Testis (tissue), 2 donors: ENCODE measurements around the gene EXOSC3.

Experiments
- CTCF ChIP-seq, 3 experiments: fragments of 450-650 bp in 2 of 3; fragments of 200-600 bp in 1 of 3; sonication (generic) in 1 of 3; IDR thresholded peaks; one replicate each; pipeline ENCODE4 v1.5.1; 2016 to 2019; ENCODE audit warnings: antibody characterized with exemption in 3 of 3, mild to moderate bottlenecking in 2 of 3, moderate library complexity in 1 of 3
- POLR2A ChIP-seq: fragments of 450-650 bp; IDR thresholded peaks from one replicate; pipeline ENCODE4 v1.6.1; 2017; ENCODE audit warnings: antibody characterized with exemption, mild to moderate bottlenecking, moderate library complexity

- TF ChIP-seq CTCF (IDR thresholded peaks at IDR 0.05): no peak
- no peak for TF ChIP-seq POLR2A
Observed at GRCh38 chr9:37739222-37739621, 45.6 kb downstream of the EXOSC3 start.
